PC-3 (cell line): Measurements from ENCODE around the gene ANGPTL2. TPM values are rescaled to one million over a fixed set of nuclear protein-coding genes. Genes with fewer than 3 reads are reported as not detected.

Source experiments
- ATAC-seq: fragments of 200-7000 bp; cut with Tn5 transposase; 2 replicates; pipeline ENCODE4 v1.9.1; 2020; ENCODE audit warnings: mild to moderate bottlenecking, moderate library complexity
- BruUV-seq: library from RNA; stranded (reverse); fragments of 400-500 nt; replicated peaks from 2 replicates; lab custom pipeline; 2021; lab: Mats Ljungman, UMichigan
- CTCF ChIA-PET: fragments of 300-600 bp; sonication (Branson Sonifier 250); formaldehyde crosslinking; loops from one replicate; lab custom pipeline; 2022; ENCODE audit warnings: antibody characterized with exemption; lab: Charles Lee
- POLR2A ChIA-PET: fragments of 300-600 bp; sonication (Branson Sonifier 250); formaldehyde crosslinking; loops from one replicate; lab custom pipeline; 2022; ENCODE audit warnings: antibody characterized with exemption; ENCODE audit not compliant: unreplicated experiment; lab: Charles Lee
- DNase-seq: peaks from one replicate; pipeline ENCODE4 v3.0.0-alpha.2; 2015
- H2AFZ ChIP-seq: fragments of 300-600 bp; sonication (generic); 2 replicates; pipeline ENCODE4 v1.6.0; 2016; ENCODE audit warnings: antibody characterized with exemption, low read length
- H3F3A ChIP-seq: fragments of 300-600 bp; sonication (generic); one replicate; pipeline ENCODE4 v1.6.0; 2017; ENCODE audit warnings: antibody characterized with exemption, low read length, control low read depth, mild to moderate bottlenecking; ENCODE audit not compliant: unreplicated experiment
- H3K27ac ChIP-seq: fragments of 300-600 bp; sonication (generic); 2 replicates; pipeline ENCODE4 v1.5.1; 2016; ENCODE audit warnings: mild to moderate bottlenecking, low read length
- H3K27me3 ChIP-seq: fragments of 300-600 bp; sonication (generic); 2 replicates; pipeline ENCODE4 v1.6.1; 2016; ENCODE audit warnings: low read length, mixed read lengths
- H3K36me3 ChIP-seq: fragments of 300-600 bp; sonication (generic); 2 replicates; pipeline ENCODE4 v1.6.1; 2016; ENCODE audit warnings: low read depth, mixed run types, low read length, mixed read lengths
- H3K4me1 ChIP-seq: fragments of 300-600 bp; sonication (generic); 2 replicates; pipeline ENCODE4 v1.5.1; 2016; ENCODE audit warnings: low read length; ENCODE audit not compliant: insufficient read depth
- H3K4me2 ChIP-seq: fragments of 300-600 bp; sonication (generic); 2 replicates; pipeline ENCODE4 v1.6.0; 2016; ENCODE audit warnings: low read length
- H3K4me3 ChIP-seq: fragments of 300-600 bp; sonication (generic); 2 replicates; pipeline ENCODE4 v1.5.1; 2016; ENCODE audit warnings: mild to moderate bottlenecking, low read length, mixed read lengths
- H3K79me2 ChIP-seq: fragments of 300-600 bp; sonication (generic); 2 replicates; pipeline ENCODE4 v1.6.1; 2017; ENCODE audit warnings: low read length, mixed read lengths
- H3K9ac ChIP-seq: fragments of 300-600 bp; sonication (generic); 2 replicates; pipeline ENCODE4 v1.6.0; 2016; ENCODE audit warnings: mild to moderate bottlenecking, low read length
- H3K9me2 ChIP-seq: fragments of 300-600 bp; sonication (generic); replicated peaks from 2 replicates; pipeline ENCODE4 v1.6.1; 2016; ENCODE audit warnings: mixed run types, low read length, mixed read lengths
- H3K9me3 ChIP-seq: fragments of 300-600 bp; sonication (generic); 2 replicates; pipeline ENCODE4 v1.6.1; 2016; ENCODE audit warnings: low read length, mixed read lengths
- H4K20me1 ChIP-seq: fragments of 300-600 bp; sonication (generic); 2 replicates; pipeline ENCODE4 v1.6.1; 2016; ENCODE audit warnings: low read length, mixed read lengths
- CTCF ChIP-seq: fragments of 300-600 bp; sonication (generic); conservative IDR thresholded peaks from 2 replicates; pipeline ENCODE4 v1.5.1; 2017; ENCODE audit warnings: antibody characterized with exemption, low read depth, mild to moderate bottlenecking, low read length
- EZH2 ChIP-seq: fragments of 300-600 bp; sonication (generic); IDR thresholded peaks from one replicate; pipeline ENCODE4 v1.6.1; 2017; ENCODE audit warnings: antibody characterized with exemption, mild to moderate bottlenecking, low read length; ENCODE audit not compliant: unreplicated experiment
- EZH2phosphoT487 ChIP-seq: fragments of 300-600 bp; sonication (generic); IDR thresholded peaks from 2 replicates; pipeline ENCODE4 v1.6.1; 2018; ENCODE audit warnings: mild to moderate bottlenecking, antibody characterized with exemption, low read length, borderline replicate concordance
- intact Hi-C: fragments of 100-400 bp; cut with micrococcal nuclease; formaldehyde crosslinking; loops from 2 replicates; pipeline ENCODE4 v1.9.0; 2023
- total RNA-seq: library from RNA; depleted of rRNA; stranded (reverse); fragments of >200 nt; gene quantifications from 2 replicates; pipeline ENCODE4 v1.2.3, GENCODE V29; 2014

The ANGPTL2 gene
- total RNA-seq, 1 experiment from 2014 or later, result 0.07 TPM

- POLR2A ChIA-PET, result no interaction called here
- H3K4me1 ChIP-seq, result no peaks in the 10 kb centered on the region
These were observed 32.0 kb downstream of the ANGPTL2 start for GRCh38 chr9:127090341-127090985.

GRCh38 chr9:127089631-127090081, 32.8 kb downstream of the ANGPTL2 start:
- H3K9ac ChIP-seq, result no peak overlapping the region
- no peaks in the 10 kb centered on the region for H3F3A ChIP-seq
- TF ChIP-seq EZH2, result no peak
- TF ChIP-seq EZH2phosphoT487, result no peak
- no peak for TF ChIP-seq CTCF
- no peak overlapping the region for H2AFZ ChIP-seq
- H3K27ac ChIP-seq, result no peak overlapping the region
- H3K4me3 ChIP-seq, result no peak overlapping the region
- H4K20me1 ChIP-seq, result no peaks in the 10 kb centered on the region
- no peaks in the 10 kb centered on the region for H3K79me2 ChIP-seq
- H3K36me3 ChIP-seq, result no peaks in the 10 kb centered on the region
- no peaks in the 10 kb centered on the region for H3K9me3 ChIP-seq
- ChIA-PET POLR2A (no interaction called here), CTCF (no interaction called here)
- no peak overlapping the region for H3K4me2 ChIP-seq
- no peak for DNase-seq
- ATAC-seq, result no peak
- no peaks in the 10 kb centered on the region for H3K4me1 ChIP-seq
- no peaks in the 10 kb centered on the region for H3K9me2 ChIP-seq
- no peaks in the 10 kb centered on the region for H3K27me3 ChIP-seq
- intact Hi-C loops, result no loop called here
- BruUV-seq, result no TSS peak

More at GRCh38 chr9:127090341-127090985, 32.0 kb downstream of the ANGPTL2 start:
- Histone ChIP-seq H3F3A (no peaks in the 10 kb centered on the region), H3K9me2 (no peaks in the 10 kb centered on the region), H3K36me3 (no peaks in the 10 kb centered on the region), H2AFZ (no peak overlapping the region), H3K27me3 (no peaks in the 10 kb centered on the region), H3K9me3 (no peaks in the 10 kb centered on the region), H3K79me2 (no peaks in the 10 kb centered on the region), H3K9ac (no peak overlapping the region), H3K4me2 (no peak overlapping the region), H4K20me1 (no peaks in the 10 kb centered on the region), H3K27ac (no peak overlapping the region), H3K4me3 (no peak overlapping the region)
- CTCF ChIA-PET, result no interaction called here
- ATAC-seq, result no peak
- no TSS peak for BruUV-seq
- intact Hi-C loops, result no loop called here
- no peak for TF ChIP-seq CTCF
- TF ChIP-seq EZH2, result no peak
- no peak for TF ChIP-seq EZH2phosphoT487
- DNase-seq, result no peak
